Adrenal gland (tissue), 12 donors: ENCODE data around the gene ENTPD5. TPM values are rescaled to one million over a fixed set of nuclear protein-coding genes. Genes with fewer than 3 reads are reported as not detected.

Experiments
- DNase-seq, 7 donors: peaks; one replicate each; pipeline ENCODE4 v3.0.0-alpha.2; 2019 to 2020
- H3K27ac ChIP-seq, 5 donors: fragments of 200-600 bp; sonication (generic) in 4 of 5; 1 replicate in 3 of 5; 2 replicates in 2 of 5; pipeline versions ENCODE4 v1.5.1 to v1.8.0; 2016 to 2020; ENCODE audit warnings: mild to moderate bottlenecking in 1 of 5
- H3K27me3 ChIP-seq: fragments of 200-600 bp; 2 replicates; pipeline ENCODE4 v1.8.0; 2021
- H3K36me3 ChIP-seq, 2 donors: fragments of 200-600 bp; replicated peaks in 1 of 2; 1 replicate in 1 of 2; 2 replicates in 1 of 2; pipeline versions ENCODE4 v1.5.1 to v1.8.0; 2018 to 2022
- H3K4me1 ChIP-seq, 2 donors: fragments of 200-600 bp; replicated peaks in 1 of 2; 1 replicate in 1 of 2; 2 replicates in 1 of 2; pipeline versions ENCODE4 v1.5.1 to v1.8.0; 2018 to 2021
- H3K4me3 ChIP-seq, 4 donors: fragments of 200-600 bp; sonication (generic) in 3 of 4; one replicate each; pipeline ENCODE4 v1.5.1; 2016 to 2018
- H3K9me3 ChIP-seq, 3 donors: fragments of 200-600 bp; sonication (generic) in 1 of 3; replicated peaks in 1 of 3; 1 replicate in 2 of 3; 2 replicates in 1 of 3; pipeline versions ENCODE4 v1.5.1 to v1.8.0; 2016 to 2021
- POLR2A ChIP-seq, 2 donors: fragments of 450-650 bp; IDR thresholded peaks; one replicate each; pipeline ENCODE4 v1.6.1; 2017; ENCODE audit warnings: antibody characterized with exemption in 2 of 2, mild to moderate bottlenecking in 2 of 2, moderate library complexity in 1 of 2
- WGBS, 4 donors: extraction: QIAGEN DNeasy Blood & Tissue Kit in 2 of 4; methylation state at CpG; one replicate each; pipeline versions ENCODE4 v1.1.5 to v1.1.7; 2013 to 2017; 5-methylcytosine and 5-hydroxymethylcytosine counted together
- intact Hi-C, 2 donors: fragments of 100-400 bp; cut with DNase I; formaldehyde crosslinking; loops; one replicate each; pipeline versions ENCODE4 v1.14.1 to v1.15.0; 2022 to 2023
- polyA plus RNA-seq, 3 donors: library from polyadenylated mRNA; stranded (reverse); fragments of 200-250 nt in 2 of 3; fragments of 350-450 nt in 1 of 3; fragmentation: Illumina TruSeq in 1 of 3; extraction: RNeasy Lipid Tissue Mini Kit (QIAGEN cat#74804) in 1 of 3; gene quantifications; one replicate each; pipeline ENCODE4 v1.2.3, GENCODE V29; 2013 to 2014
- total RNA-seq, 9 donors: library from RNA; depleted of rRNA in 4 of 9; stranded (reverse); fragments of >200 nt in 4 of 9; fragments of 120-200 nt in 1 of 9; fragmentation: NEBNext Ultra II Directional in 1 of 9; extraction: Animal tissue kit (Norgen Biotek cat#: 25700) in 1 of 9; gene quantifications; one replicate each; pipeline versions ENCODE4 v1.1.0 to v1.2.4, GENCODE V29; 2013 to 2023
- TF ChIP-seq, protein P1 (sequence below), 6 experiments: fragments of 450-650 bp in 4 of 6; fragments of 200-600 bp in 2 of 6; sonication (generic) in 1 of 6; IDR thresholded peaks; 1 replicate in 5 of 6; 2 replicates in 1 of 6; pipeline versions ENCODE4 v1.5.1 to v1.8.0; 2016 to 2021; ENCODE audit warnings: antibody characterized with exemption in 6 of 6, mild to moderate bottlenecking in 2 of 6, moderate library complexity in 1 of 6
- donor health status: healthy with polysubstance abuse.
- donor health status: Bipolar disorder and iron deficiency.
- donor health status: DM: yes; HTN: yes; CAD: no.
- donor health status: DM: no; HTN: no; CAD: no.
- donor health status: DM: no; HTN: no; CAD: no.
- donor health status: DM: yes; HTN: yes; CAD: no.

The ENTPD5 gene
- total and polyA plus RNA-seq, 12 donors = 6.5 to 18.5 (median 13.5) TPM

DNA sequence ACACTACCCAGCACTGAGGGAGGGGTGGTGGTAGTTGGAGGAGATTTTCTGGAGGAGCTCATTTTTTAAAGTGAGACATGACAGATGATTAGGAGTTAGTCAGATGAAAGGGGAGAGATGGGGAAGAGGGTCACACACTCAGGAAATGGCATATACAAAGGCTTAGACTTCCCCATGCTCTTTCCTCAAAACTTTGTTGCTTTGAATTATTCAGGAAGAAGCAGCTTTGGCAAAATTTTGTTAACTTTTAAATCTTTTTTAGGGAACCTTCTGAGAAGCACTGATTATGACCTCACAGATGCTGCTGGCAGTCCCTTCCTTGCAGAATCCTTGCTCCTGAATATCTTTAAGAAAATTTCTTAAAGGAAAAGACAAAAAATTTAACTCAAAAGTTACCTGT is 45.3 kb upstream of the ENTPD5 start:
- peaks cover 0 to 34% of the 10 kb centered on the region in 2 donors for H3K36me3 ChIP-seq
- H3K9me3 ChIP-seq = no peaks in the 10 kb centered on the region
- no peak overlapping the region for H3K27ac ChIP-seq
- TF ChIP-seq POLR2A (IDR thresholded peaks at IDR 0.05) = no peak
- TF ChIP-seq, protein P1, sequence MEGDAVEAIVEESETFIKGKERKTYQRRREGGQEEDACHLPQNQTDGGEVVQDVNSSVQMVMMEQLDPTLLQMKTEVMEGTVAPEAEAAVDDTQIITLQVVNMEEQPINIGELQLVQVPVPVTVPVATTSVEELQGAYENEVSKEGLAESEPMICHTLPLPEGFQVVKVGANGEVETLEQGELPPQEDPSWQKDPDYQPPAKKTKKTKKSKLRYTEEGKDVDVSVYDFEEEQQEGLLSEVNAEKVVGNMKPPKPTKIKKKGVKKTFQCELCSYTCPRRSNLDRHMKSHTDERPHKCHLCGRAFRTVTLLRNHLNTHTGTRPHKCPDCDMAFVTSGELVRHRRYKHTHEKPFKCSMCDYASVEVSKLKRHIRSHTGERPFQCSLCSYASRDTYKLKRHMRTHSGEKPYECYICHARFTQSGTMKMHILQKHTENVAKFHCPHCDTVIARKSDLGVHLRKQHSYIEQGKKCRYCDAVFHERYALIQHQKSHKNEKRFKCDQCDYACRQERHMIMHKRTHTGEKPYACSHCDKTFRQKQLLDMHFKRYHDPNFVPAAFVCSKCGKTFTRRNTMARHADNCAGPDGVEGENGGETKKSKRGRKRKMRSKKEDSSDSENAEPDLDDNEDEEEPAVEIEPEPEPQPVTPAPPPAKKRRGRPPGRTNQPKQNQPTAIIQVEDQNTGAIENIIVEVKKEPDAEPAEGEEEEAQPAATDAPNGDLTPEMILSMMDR (IDR thresholded peaks at IDR 0.05) = no peak
- DNase-seq = no peak
- no peaks in the 10 kb centered on the region for H3K27me3 ChIP-seq
- no peaks in the 10 kb centered on the region for H3K4me1 ChIP-seq
- no peak overlapping the region for H3K4me3 ChIP-seq
- intact Hi-C loops = no loop called here

DNA sequence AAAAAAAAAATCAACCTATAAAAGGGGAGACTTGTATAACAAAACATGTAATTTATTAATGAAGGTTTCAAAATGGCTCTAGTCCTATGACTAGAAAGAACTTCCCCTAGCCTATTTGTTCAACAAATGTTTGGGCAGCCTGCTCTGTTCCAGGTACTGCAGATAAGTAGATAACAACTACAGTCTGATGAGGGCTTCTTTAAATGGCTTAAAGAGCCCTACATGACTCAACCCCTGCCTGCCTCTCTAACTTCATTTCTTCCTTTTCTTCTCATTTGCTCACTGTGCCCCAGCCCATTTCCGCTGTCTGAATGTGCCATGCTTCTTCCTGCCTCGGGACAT is 43.7 kb upstream of the ENTPD5 start:
- peaks cover 0 to 41% of the 10 kb centered on the region in 2 donors for H3K36me3 ChIP-seq
- TF ChIP-seq POLR2A (IDR thresholded peaks at IDR 0.05) = no peak
- intact Hi-C loops = no loop called here

DNA sequence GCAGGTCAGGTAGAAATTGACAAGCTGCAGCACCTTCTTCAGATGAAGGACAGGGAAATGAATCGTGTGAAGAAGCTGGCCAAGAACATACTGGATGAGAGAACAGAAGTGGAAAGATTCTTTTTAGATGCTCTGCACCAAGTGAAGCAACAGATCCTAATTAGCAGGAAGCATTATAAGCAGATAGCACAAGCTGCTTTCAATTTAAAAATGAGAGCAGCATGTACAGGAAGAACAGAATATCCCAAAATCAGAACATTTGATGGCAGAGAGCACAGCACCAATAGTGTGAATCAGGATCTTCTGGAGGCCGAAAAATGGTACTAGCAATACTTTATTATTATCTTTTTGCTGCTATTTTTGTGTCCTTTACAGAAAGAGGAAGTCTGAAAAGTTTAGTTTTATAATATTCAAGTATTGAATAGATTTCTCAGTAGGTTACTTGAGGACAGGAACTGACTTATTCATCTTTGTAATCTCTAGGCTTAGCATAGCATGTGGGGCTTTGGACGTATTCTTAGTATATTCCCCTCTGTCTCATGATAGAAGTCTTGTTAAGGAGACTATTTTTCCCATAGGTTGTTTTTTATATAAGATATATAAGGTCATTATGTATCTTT is 30.9 kb upstream of the ENTPD5 start:
- Histone ChIP-seq H3K27ac (no peak overlapping the region), H3K4me1 (peaks cover 0 to 6% of the 10 kb centered on the region in 2 donors), H3K4me3 (no peak overlapping the region), H3K36me3 (no peaks in the 10 kb centered on the region), H3K27me3 (no peaks in the 10 kb centered on the region), H3K9me3 (no peaks in the 10 kb centered on the region)
- TF ChIP-seq, protein P1 (IDR thresholded peaks at IDR 0.05) = no peak
- no peak for TF ChIP-seq POLR2A (IDR thresholded peaks at IDR 0.05)
- intact Hi-C loops = no loop called here
- WGBS, 4 donors = 55 to 71% (median 62%) methylated on average over 3 of the region's 3 CpGs
- DNase-seq = no peak

More for the DNA sequence above, 43.7 kb upstream of the ENTPD5 start:
- no peak for DNase-seq
- no peaks in the 10 kb centered on the region for H3K27me3 ChIP-seq
- H3K27ac ChIP-seq = no peak overlapping the region
- WGBS, 4 donors = 85 to 95% (median 88%) methylated on average over 2 of the region's 2 CpGs
- no peak overlapping the region for H3K4me3 ChIP-seq
- H3K4me1 ChIP-seq = no peaks in the 10 kb centered on the region
- H3K9me3 ChIP-seq = no peaks in the 10 kb centered on the region

DNA sequence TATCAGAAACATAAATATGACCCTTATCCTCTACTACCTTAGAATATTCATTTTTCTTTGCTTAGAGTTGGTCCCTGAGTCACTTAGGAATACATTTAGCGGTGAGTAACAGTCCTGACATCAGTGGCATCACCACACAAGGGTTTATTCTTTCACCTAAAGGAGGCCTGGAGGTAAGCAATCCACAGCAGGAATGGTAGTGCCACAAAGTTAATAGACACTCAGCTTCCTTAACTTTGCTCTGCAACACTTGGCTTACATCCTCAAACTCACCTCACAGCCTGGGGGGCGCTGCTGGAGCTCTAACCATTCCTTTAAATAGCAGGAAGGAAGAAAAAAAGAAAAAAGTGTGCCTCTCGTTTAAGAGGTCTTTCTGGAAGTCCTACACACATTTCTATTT is 29.2 kb upstream of the ENTPD5 start:
- H3K27ac ChIP-seq = no peak overlapping the region
- H3K4me3 ChIP-seq = no peak overlapping the region
- no peak for DNase-seq
- WGBS, 4 donors = 63 to 72% (median 70%) methylated on average over 3 of the region's 3 CpGs
- intact Hi-C loops = no loop called here
- no peaks in the 10 kb centered on the region for H3K36me3 ChIP-seq
- H3K9me3 ChIP-seq = no peaks in the 10 kb centered on the region
- no peaks in the 10 kb centered on the region for H3K27me3 ChIP-seq
- peaks cover 0 to 6% of the 10 kb centered on the region in 2 donors for H3K4me1 ChIP-seq
- TF ChIP-seq, protein P1 (IDR thresholded peaks at IDR 0.05) = no peak
- TF ChIP-seq POLR2A (IDR thresholded peaks at IDR 0.05) = no peak

DNA sequence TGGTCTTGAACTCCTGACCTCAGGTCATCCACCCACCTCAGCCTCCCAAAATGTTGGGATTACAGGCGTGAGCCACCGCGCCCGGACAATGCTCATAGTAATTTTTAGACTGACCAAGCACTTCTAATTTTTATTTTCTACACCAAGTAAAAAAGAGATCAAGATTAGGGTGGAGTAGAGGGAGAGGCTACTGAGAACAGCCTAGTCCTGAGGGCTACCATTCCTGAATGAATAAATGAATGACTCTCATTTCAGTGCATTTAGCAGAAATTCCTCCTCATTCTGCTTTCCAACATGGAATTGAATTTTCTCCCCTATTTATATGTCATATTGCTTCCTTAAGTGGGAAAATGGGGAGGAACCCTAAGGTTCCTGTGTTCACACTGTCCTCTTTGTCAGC is 26.4 kb upstream of the ENTPD5 start:
- H3K36me3 ChIP-seq = no peaks in the 10 kb centered on the region
- peaks cover 0 to 6% of the 10 kb centered on the region in 2 donors for H3K4me1 ChIP-seq
- H3K27ac ChIP-seq = no peak overlapping the region
- H3K27me3 ChIP-seq = no peaks in the 10 kb centered on the region
- TF ChIP-seq, protein P1 (IDR thresholded peaks at IDR 0.05) = no peak
- TF ChIP-seq POLR2A (IDR thresholded peaks at IDR 0.05) = no peak
- H3K4me3 ChIP-seq = no peak overlapping the region
- 93 to 100% (median 99%) methylated on average over 4 of the region's 4 CpGs for WGBS, 4 donors
- intact Hi-C loops = no loop called here
- DNase-seq = no peak
- no peaks in the 10 kb centered on the region for H3K9me3 ChIP-seq
